Epidermal melanocyte (primary cell): ENCODE measurements around the gene EPDR1.
"Not testable (repeated sequence)": the region's sequence is repeated elsewhere in the genome, so short reads cannot be mapped to it uniquely, and the experiment has no call there.

Experiments
- DNase-seq: peaks from one replicate; pipeline ENCODE4 v3.0.0; 2011; ENCODE audit warnings: low spot score; ENCODE audit not compliant: insufficient read length

EPDR1 gene

GRCh38 chr7:37928878-37929277 is 8.4 kb downstream of the EPDR1 start:
- DNase-seq: no peak

- no peak for DNase-seq
Observed at GRCh38 chr7:37930226-37930948, 9.9 kb downstream of the EPDR1 start.

GRCh38 chr7:37932543-37932942 is 12.1 kb downstream of the EPDR1 start:
- no peak for DNase-seq

- no peak for DNase-seq
Observed at GRCh38 chr7:37933018-37933566, 12.7 kb downstream of the EPDR1 start.

- DNase-seq: no peak
Observed at GRCh38 chr7:37942934-37943610, 22.6 kb downstream of the EPDR1 start.

- no peak for DNase-seq
Observed at GRCh38 chr7:37943905-37944736, 23.7 kb downstream of the EPDR1 start.

- DNase-seq: no peak
Observed at GRCh38 chr7:37944737-37945054, 24.3 kb downstream of the EPDR1 start.

GRCh38 chr7:37945336-37945735 is 24.9 kb downstream of the EPDR1 start:
- no peak for DNase-seq

GRCh38 chr7:37947138-37947940 is 26.9 kb downstream of the EPDR1 start:
- DNase-seq: no peak

GRCh38 chr7:37947941-37948210 is 27.4 kb downstream of the EPDR1 start:
- no peak for DNase-seq

- DNase-seq: no peak
Observed at GRCh38 chr7:37952240-37952639, 31.8 kb downstream of the EPDR1 start.

- DNase-seq: not testable (repeated sequence)
Observed at GRCh38 chr7:37954217-37954616, 33.8 kb downstream of the EPDR1 start.

GRCh38 chr7:37956791-37957190 is 36.4 kb downstream of the EPDR1 start:
- DNase-seq: no peak

GRCh38 chr7:37957221-37957970 is 37.0 kb downstream of the EPDR1 start:
- DNase-seq: no peak

- DNase-seq: no peak
Observed at GRCh38 chr7:37960483-37960882, 40.0 kb downstream of the EPDR1 start.

- DNase-seq: no peak
Observed at GRCh38 chr7:37961251-37961650, 40.8 kb downstream of the EPDR1 start.

GRCh38 chr7:37964196-37964595 is 43.8 kb downstream of the EPDR1 start:
- DNase-seq: no peak

GRCh38 chr7:37970211-37970610 is 49.8 kb downstream of the EPDR1 start:
- no peak for DNase-seq

- DNase-seq: no peak
Observed at GRCh38 chr7:37971491-37971890, 51.1 kb downstream of the EPDR1 start.

- no peak for DNase-seq
Observed at GRCh38 chr7:37973915-37974314, 53.5 kb downstream of the EPDR1 start.

- no peak for DNase-seq
Observed at GRCh38 chr7:37974711-37975110, 54.3 kb downstream of the EPDR1 start.
